ELF-1 (cell line): Measurements from ENCODE around the gene HLA-DRA.

ENCODE experiments used
- DNase-seq: peaks from one replicate; pipeline ENCODE4 v3.0.0-alpha.2; 2016; ENCODE audit warnings: low read depth, low spot score

The HLA-DRA gene

GRCh38 chr6:32439602-32440214 lies at the start of gene HLA-DRA:
HLA-DRA (plus strand) TSS chr6:32439887; CDS start chr6:32439951, 64 bp downstream.
- peak; percentile 23 for DNase-seq

GRCh38 chr6:32391505-32391904 lies 48.2 kb upstream of the HLA-DRA start:
- DNase-seq: no peak

- no peak for DNase-seq
These were observed 45.8 kb upstream of the HLA-DRA start for GRCh38 chr6:32393665-32394420.

GRCh38 chr6:32396028-32396427 lies 43.7 kb upstream of the HLA-DRA start:
- no peak for DNase-seq

GRCh38 chr6:32397252-32397920 lies 42.3 kb upstream of the HLA-DRA start:
- DNase-seq: no peak

- no peak for DNase-seq
These were observed 38.3 kb upstream of the HLA-DRA start for GRCh38 chr6:32401284-32401963.

- DNase-seq: no peak
These were observed 36.9 kb upstream of the HLA-DRA start for GRCh38 chr6:32402812-32403211.

GRCh38 chr6:32405656-32406055 lies 34.0 kb upstream of the HLA-DRA start:
- no peak for DNase-seq

- DNase-seq: no peak
These were observed 33.5 kb upstream of the HLA-DRA start for GRCh38 chr6:32406197-32406596.

GRCh38 chr6:32406857-32407256 lies 32.8 kb upstream of the HLA-DRA start, which contains the start of gene BTNL2:
BTNL2 (minus strand) TSS chr6:32407181; CDS start chr6:32407123, 58 bp downstream.
- no peak for DNase-seq

- DNase-seq: no peak
These were observed 28.8 kb upstream of the HLA-DRA start for GRCh38 chr6:32410906-32411305.

- DNase-seq: no peak
These were observed 27.9 kb upstream of the HLA-DRA start for GRCh38 chr6:32411566-32412327.

GRCh38 chr6:32413427-32414047 lies 26.1 kb upstream of the HLA-DRA start:
- peak; percentile 90 for DNase-seq

GRCh38 chr6:32415521-32416019 lies 24.1 kb upstream of the HLA-DRA start:
- peak; percentile 83 for DNase-seq

GRCh38 chr6:32416036-32416435 lies 23.7 kb upstream of the HLA-DRA start:
- no peak for DNase-seq

- DNase-seq: no peak
These were observed 14.9 kb upstream of the HLA-DRA start for GRCh38 chr6:32424589-32425300.

- no peak for DNase-seq
These were observed 13.3 kb upstream of the HLA-DRA start for GRCh38 chr6:32426338-32426737.

GRCh38 chr6:32427218-32427617 lies 12.5 kb upstream of the HLA-DRA start:
- DNase-seq: no peak

- no peak for DNase-seq
These were observed 11.7 kb upstream of the HLA-DRA start for GRCh38 chr6:32427934-32428474.

- no peak for DNase-seq
These were observed 9.5 kb upstream of the HLA-DRA start for GRCh38 chr6:32430179-32430578.
